Breast epithelium (tissue), 3 donors: ENCODE results near the gene NRROS.

Source experiments
- CTCF ChIP-seq, 3 donors: fragments of 450-650 bp; IDR thresholded peaks; one replicate each; pipeline ENCODE4 v1.5.1; 2016 to 2017; ENCODE audit warnings: antibody characterized with exemption in 3 of 3, mild to moderate bottlenecking in 3 of 3, moderate library complexity in 3 of 3
- POLR2A ChIP-seq: fragments of 450-650 bp; IDR thresholded peaks from one replicate; pipeline ENCODE4 v1.6.1; 2016; ENCODE audit warnings: antibody characterized with exemption, mild to moderate bottlenecking, moderate library complexity

GRCh38 chr3:196697270-196697669, 57.8 kb downstream of the NRROS start:
- no peak for TF ChIP-seq POLR2A
- no peak for TF ChIP-seq CTCF (IDR thresholded peaks at IDR 0.05)
